ENCODE measurements around the gene ALK. TPM values are rescaled to one million over a fixed set of nuclear protein-coding genes. Genes with fewer than 3 reads are reported as not detected.

ALK gene
- polyA plus RNA-seq, 3 donors, result not detected

GRCh38 chr2:29522951-29523669, 398.3 kb downstream of the ALK start:
- intact Hi-C loops (cut with micrococcal nuclease), result no loop called here
- Histone ChIP-seq H3K4me3 (replicated peaks in 1 of 3; ENCODE audit: low read depth in 2 of 3, low read length in 3 of 3) (peak overlapping the region in 1 of 3 experiments; percentile 27), H4K20me1 (ENCODE audit: insufficient read depth, low read length) (no peaks in the 10 kb centered on the region), H2AFZ (ENCODE audit: insufficient read depth, low read depth, low read length, poor library complexity, severe bottlenecking) (peak overlapping the region; percentile 10), H3K27ac (ENCODE audit: low read depth in 1 of 2, low read length in 2 of 2) (no peak overlapping the region), H3K9me3 (replicated peaks in 1 of 2; ENCODE audit: control insufficient read depth in 1 of 2, insufficient read depth in 1 of 2, low read length in 2 of 2) (no peaks in the 10 kb centered on the region), H3K4me1 (ENCODE audit: control insufficient read depth in 1 of 2, insufficient read depth in 2 of 2, low read length in 2 of 2) (peaks cover 0 to 3% of the 10 kb centered on the region in 2 donors), H3K36me3 (replicated peaks in 1 of 2; ENCODE audit: control insufficient read depth in 1 of 2, insufficient read depth in 2 of 2, low read length in 2 of 2) (no peaks in the 10 kb centered on the region), H3K27me3 (ENCODE audit: control insufficient read depth in 2 of 2, insufficient read depth in 2 of 2, low read length in 2 of 2) (no peaks in the 10 kb centered on the region), H3K79me2 (ENCODE audit: insufficient read depth, low read length) (no peaks in the 10 kb centered on the region), H3K4me2 (replicated peaks; ENCODE audit: extremely low read depth, low read length, poor library complexity, severe bottlenecking) (peak overlapping the region; percentile 2), H3K9ac (ENCODE audit: insufficient read depth, low read length, poor library complexity, severe bottlenecking) (no peak overlapping the region)
- H3K4me1 Mint-ChIP-seq, result peaks cover 28% of the 10 kb centered on the region
- peak overlapping the region; percentile 72 to 88 for H3K4me3 Mint-ChIP-seq
- peaks cover 0 to 3% (median 0%) of the 10 kb centered on the region in 7 donors for H3K9me3 Mint-ChIP-seq
- no peak for TF ChIP-seq CTCF (IDR thresholded peaks at IDR 0.05)
- H3K27me3 Mint-ChIP-seq (ENCODE audit: low read depth in 3 of 3), result peaks cover 0 to 6% (median 3%) of the 10 kb centered on the region in 3 donors
- DNase-seq, result no peak
- H3K27ac Mint-ChIP-seq, result no peak overlapping the region
- no peaks in the 10 kb centered on the region for H3K36me3 Mint-ChIP-seq
- WGBS (ENCODE audit: insufficient coverage), result 50% methylated on average over 3 of the region's 5 CpGs

- no peaks in the 10 kb centered on the region for H3K79me2 ChIP-seq (ENCODE audit: insufficient read depth, low read length)
- H3K9ac ChIP-seq (ENCODE audit: insufficient read depth, low read length, poor library complexity, severe bottlenecking), result no peak overlapping the region
- no peak for DNase-seq
- TF ChIP-seq CTCF (IDR thresholded peaks at IDR 0.05), result no peak
- H3K4me1 ChIP-seq (ENCODE audit: control insufficient read depth in 1 of 2, insufficient read depth in 2 of 2, low read length in 2 of 2), result peaks cover 0 to 3% of the 10 kb centered on the region in 2 donors
- no peak overlapping the region for H3K4me3 ChIP-seq (replicated peaks in 1 of 3; ENCODE audit: low read depth in 2 of 3, low read length in 3 of 3)
- no peaks in the 10 kb centered on the region for H3K36me3 ChIP-seq (replicated peaks in 1 of 2; ENCODE audit: control insufficient read depth in 1 of 2, insufficient read depth in 2 of 2, low read length in 2 of 2)
- Mint-ChIP-seq H3K4me1 (peaks cover 25% of the 10 kb centered on the region), H3K27me3 (ENCODE audit: low read depth in 3 of 3) (peaks cover 0 to 8% (median 3%) of the 10 kb centered on the region in 3 donors), H3K36me3 (no peaks in the 10 kb centered on the region), H3K9me3 (peaks cover 0 to 3% (median 0%) of the 10 kb centered on the region in 7 donors), H3K27ac (no peak overlapping the region), H3K4me3 (no peak overlapping the region)
- no peak overlapping the region for H3K27ac ChIP-seq (ENCODE audit: low read depth in 1 of 2, low read length in 2 of 2)
- H3K4me2 ChIP-seq (replicated peaks; ENCODE audit: extremely low read depth, low read length, poor library complexity, severe bottlenecking), result no peak overlapping the region
- H3K9me3 ChIP-seq (replicated peaks in 1 of 2; ENCODE audit: control insufficient read depth in 1 of 2, insufficient read depth in 1 of 2, low read length in 2 of 2), result no peaks in the 10 kb centered on the region
- intact Hi-C loops (cut with micrococcal nuclease), result no loop called here
- H3K27me3 ChIP-seq (ENCODE audit: control insufficient read depth in 2 of 2, insufficient read depth in 2 of 2, low read length in 2 of 2), result no peaks in the 10 kb centered on the region
- 84% methylated on average over 3 of the region's 5 CpGs for WGBS (ENCODE audit: insufficient coverage)
- no peaks in the 10 kb centered on the region for H4K20me1 ChIP-seq (ENCODE audit: insufficient read depth, low read length)
- H2AFZ ChIP-seq (ENCODE audit: insufficient read depth, low read depth, low read length, poor library complexity, severe bottlenecking), result no peak overlapping the region
Observed at GRCh38 chr2:29520001-29520400, 401.4 kb downstream of the ALK start.

All from CD14-positive monocyte (primary cell).